GM12874 (cell line): ENCODE data around the gene CSNK1G1.

Experiments used
- TF ChIP-seq, protein P1 (sequence below): IDR thresholded peaks from 2 replicates; pipeline ENCODE4 v1.5.1; 2011; ENCODE audit warnings: low read depth, mild to moderate bottlenecking, control low read depth, low read length, moderate library complexity; ENCODE audit not compliant: insufficient read depth

The CSNK1G1 gene

DNA sequence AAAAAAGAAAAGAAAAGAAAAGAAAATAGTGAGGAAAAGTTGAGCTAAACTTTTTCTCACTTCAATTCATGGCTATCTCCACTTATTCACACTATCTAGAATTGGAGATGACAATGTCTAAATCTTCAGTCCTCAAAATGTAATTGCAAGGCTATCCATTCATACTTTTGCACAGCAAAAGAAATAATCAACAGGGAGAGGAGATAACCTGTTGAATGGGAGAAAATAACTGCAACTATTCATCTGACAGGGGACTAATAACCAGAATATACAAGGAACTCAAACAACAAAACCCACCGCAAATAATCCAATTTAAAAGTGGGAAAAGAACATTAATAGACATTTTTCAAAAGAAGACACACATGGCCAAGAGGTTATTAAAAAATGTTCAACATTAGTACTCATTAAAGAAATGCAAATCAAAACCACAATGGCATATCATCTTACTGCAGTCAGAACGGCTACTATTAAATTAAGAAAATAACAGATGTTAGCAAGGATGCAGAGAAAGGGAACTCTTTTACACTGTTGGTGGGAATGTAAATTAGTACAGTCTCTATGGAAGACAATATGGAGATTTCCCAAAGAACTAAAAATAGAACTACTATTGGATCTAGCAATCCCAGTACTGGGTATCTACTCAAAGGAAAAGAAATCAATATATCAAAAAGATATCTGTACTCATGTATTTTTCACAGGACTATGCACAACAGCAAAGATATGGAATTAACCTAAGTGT is 119.6 kb downstream of the CSNK1G1 start:
- TF ChIP-seq, protein P1, sequence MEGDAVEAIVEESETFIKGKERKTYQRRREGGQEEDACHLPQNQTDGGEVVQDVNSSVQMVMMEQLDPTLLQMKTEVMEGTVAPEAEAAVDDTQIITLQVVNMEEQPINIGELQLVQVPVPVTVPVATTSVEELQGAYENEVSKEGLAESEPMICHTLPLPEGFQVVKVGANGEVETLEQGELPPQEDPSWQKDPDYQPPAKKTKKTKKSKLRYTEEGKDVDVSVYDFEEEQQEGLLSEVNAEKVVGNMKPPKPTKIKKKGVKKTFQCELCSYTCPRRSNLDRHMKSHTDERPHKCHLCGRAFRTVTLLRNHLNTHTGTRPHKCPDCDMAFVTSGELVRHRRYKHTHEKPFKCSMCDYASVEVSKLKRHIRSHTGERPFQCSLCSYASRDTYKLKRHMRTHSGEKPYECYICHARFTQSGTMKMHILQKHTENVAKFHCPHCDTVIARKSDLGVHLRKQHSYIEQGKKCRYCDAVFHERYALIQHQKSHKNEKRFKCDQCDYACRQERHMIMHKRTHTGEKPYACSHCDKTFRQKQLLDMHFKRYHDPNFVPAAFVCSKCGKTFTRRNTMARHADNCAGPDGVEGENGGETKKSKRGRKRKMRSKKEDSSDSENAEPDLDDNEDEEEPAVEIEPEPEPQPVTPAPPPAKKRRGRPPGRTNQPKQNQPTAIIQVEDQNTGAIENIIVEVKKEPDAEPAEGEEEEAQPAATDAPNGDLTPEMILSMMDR, result no peak

DNA sequence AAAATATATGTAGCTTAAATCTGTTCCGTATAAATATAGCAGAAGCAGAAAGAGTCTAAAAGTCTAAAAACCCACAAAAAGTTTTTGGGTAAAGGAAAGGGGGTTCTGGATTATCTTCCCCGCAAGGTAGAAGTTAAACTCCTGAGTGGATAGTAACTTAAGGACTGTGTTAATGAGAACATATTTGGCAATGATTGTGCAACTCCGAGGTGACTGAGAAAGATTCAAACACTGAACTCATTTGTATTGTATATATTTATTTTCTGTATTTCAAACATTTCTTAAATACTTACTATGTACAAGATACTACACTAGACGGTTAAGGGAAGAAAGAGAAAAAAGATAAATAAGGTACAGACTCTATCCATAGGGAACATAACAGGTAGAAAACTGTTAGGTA is 120.4 kb downstream of the CSNK1G1 start:
- TF ChIP-seq, protein P1, result no peak

DNA sequence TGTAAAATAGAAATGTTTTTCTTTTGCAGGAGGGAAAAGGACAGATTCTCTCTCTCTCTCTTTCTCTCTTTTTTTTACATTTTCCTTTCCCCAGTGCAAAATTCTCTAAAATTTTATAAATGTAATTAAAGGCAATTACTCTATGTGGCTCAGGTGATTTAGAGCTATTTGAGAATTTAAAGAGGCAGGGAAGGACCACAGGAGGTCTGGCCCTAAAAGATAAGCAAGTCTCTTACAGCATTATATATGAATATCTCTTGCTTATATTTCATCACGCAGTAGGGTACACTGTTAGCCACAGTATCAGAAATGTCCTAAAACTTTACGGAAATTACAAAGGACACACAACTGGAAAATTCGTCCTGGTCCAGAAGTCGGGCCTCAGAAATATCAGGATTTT is 122.7 kb downstream of the CSNK1G1 start:
- TF ChIP-seq, protein P1, result no peak

DNA sequence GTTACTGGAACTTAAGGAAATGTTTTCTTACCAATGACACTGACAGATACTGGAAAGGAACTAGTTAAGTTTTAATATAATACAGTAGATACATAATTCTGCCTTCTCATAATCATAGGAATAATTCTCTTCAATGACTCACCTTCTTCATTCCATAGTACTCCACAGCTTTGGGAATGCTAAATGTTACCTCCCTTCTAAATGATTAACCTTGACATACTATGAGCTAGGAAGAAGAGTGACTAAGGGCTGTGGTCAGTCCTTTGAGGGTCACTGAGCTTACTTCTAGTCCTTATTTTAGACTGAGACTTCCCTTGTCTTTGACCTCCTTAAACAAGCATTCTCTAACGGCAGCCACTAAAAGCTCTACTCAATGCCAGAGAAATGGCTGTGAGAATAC is 123.6 kb downstream of the CSNK1G1 start:
- TF ChIP-seq, protein P1, result no peak

DNA sequence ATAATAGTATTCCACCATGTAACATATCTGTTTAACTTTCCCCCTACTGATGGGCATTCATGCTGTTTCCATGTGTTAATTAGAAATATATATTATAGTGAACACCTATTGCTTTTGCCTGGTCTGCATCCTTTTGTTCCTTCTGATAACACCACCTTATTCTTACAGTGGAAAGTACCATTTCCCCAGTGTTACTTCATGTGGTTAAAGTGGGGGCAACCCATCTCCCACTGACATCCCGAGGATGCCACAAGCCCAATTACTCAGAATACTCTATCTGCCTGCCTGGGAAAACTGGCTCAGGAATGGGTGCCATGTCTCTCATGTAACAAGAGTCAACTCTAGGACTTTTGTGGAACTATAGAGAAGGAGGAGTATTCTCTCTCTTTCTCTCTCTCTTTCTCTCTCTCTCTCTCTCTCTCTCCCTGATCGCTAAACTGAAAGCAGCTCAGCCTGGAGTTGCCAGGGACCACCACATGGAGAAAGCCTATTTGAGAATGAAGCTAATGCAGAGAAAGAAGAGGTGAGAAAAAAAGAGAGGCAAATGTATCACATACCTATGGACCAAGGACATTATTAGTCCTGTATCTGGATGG is 126.7 kb downstream of the CSNK1G1 start:
- TF ChIP-seq, protein P1, result no peak

DNA sequence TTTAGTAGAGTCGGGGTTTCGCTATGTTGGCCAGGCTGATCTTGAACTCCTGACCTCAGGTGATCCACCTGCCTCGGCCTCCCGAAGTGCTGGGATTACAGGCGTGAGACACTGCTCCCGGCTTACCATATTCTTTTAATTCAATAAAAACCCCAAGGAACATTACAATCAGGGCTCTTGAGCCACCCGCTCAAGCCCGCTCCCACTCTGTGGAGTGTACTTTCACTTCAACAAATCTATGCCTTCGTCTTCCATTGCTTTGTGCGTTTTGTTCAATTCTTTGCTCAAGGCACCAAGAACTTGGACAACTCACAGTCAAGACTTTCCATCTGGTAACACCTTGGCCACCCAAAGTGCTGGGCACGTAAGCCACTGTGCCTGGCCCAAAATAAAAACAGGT is 130.2 kb downstream of the CSNK1G1 start:
- TF ChIP-seq, protein P1, result no peak

DNA sequence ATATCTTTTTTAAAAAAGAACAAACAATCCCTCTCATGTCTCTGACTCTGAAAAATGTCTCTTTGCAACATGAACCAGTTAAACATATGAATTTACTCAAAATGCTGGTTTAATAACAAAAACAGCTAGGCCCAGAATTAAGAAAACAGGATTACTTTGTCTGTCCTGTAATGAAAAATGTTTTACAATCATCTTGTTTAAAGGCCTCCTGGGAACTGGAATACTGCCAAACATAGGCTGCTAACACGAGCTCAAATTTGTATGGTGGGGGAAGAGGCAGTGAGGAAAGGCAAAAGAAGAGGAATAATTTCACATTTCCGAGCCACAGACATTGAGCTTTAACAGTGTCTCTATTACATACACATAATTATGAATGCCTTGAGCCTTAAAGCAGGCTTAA is 131.5 kb downstream of the CSNK1G1 start:
- TF ChIP-seq, protein P1, result no peak
